HCT116 (cell line): ENCODE results near the gene SLC30A10. TPM values are rescaled to one million over a fixed set of nuclear protein-coding genes. Genes with fewer than 3 reads are reported as not detected.

Experiments used
- ATAC-seq: fragments of 200-7000 bp; cut with Tn5 transposase; 2 replicates; pipeline ENCODE4 v1.9.1; 2020; ENCODE audit warnings: mild to moderate bottlenecking, moderate library complexity
- BruUV-seq: library from RNA; stranded (reverse); fragments of 400-500 nt; replicated peaks from 2 replicates; lab custom pipeline; 2021; lab: Mats Ljungman, UMichigan
- CTCF ChIA-PET: fragments of 300-600 bp; sonication (Branson Sonifier 250); formaldehyde crosslinking; loops from one replicate; lab custom pipeline; 2021; ENCODE audit warnings: antibody characterized with exemption; lab: Charles Lee
- POLR2A ChIA-PET: fragments of 300-600, 350-600 bp; sonication (Branson Sonifier 250); formaldehyde crosslinking; loops from one replicate; lab custom pipeline; 2021; ENCODE audit warnings: antibody characterized with exemption; lab: Charles Lee
- RAD21 ChIA-PET, 2 experiments: fragments of 300-600 bp; sonication (Branson Sonifier 250); formaldehyde crosslinking; loops; one replicate each; lab custom pipeline; 2023; ENCODE audit warnings: low total read pairs in 2 of 2; ENCODE audit not compliant: uncharacterized antibody in 2 of 2, unreplicated experiment in 2 of 2, low non-redundant PET in 1 of 2; lab: Charles Lee
- DNase-seq: peaks from one replicate; pipeline ENCODE4 v3.0.0-alpha.2; 2010; ENCODE audit warnings: low read depth, low spot score
- H2AFZ ChIP-seq: fragments of 200-600 bp; shearing (Covaris generic), sonication (generic); 2 replicates; pipeline ENCODE4 v1.6.1; 2017; ENCODE audit warnings: low read depth, mixed run types, mixed read lengths, antibody characterized with exemption, low read length; ENCODE audit not compliant: poor library complexity, severe bottlenecking
- H3K27ac ChIP-seq: 2 replicates; pipeline ENCODE4 v1.5.1; 2012; ENCODE audit warnings: low read depth, low read length
- H3K27me3 ChIP-seq: fragments of 200-600 bp; sonication (generic); 2 replicates; pipeline ENCODE4 v1.6.1; 2016; ENCODE audit warnings: mixed run types, low read length, mixed read lengths; ENCODE audit not compliant: insufficient read depth
- H3K36me3 ChIP-seq, 2 experiments: fragments of 200-500 bp in 1 of 2; fragments of 200-600 bp in 1 of 2; sonication (Bioruptor generic) in 1 of 2; sonication (generic) in 1 of 2; 2 replicates each; pipeline versions ENCODE4 v1.5.1 to v1.6.1; 2014 to 2016; ENCODE audit warnings: low read length in 2 of 2, inconsistent platforms in 1 of 2, mixed read lengths in 1 of 2, mixed run types in 1 of 2; ENCODE audit not compliant: insufficient read depth in 2 of 2, control insufficient read depth in 1 of 2
- H3K4me1 ChIP-seq, 2 experiments: fragments of 200-600 bp in 1 of 2; sonication (generic) in 1 of 2; 2 replicates each; pipeline versions ENCODE4 v1.5.1 to v1.6.1; 2012 to 2017; ENCODE audit warnings: low read length in 2 of 2, inconsistent platforms in 1 of 2, mild to moderate bottlenecking in 1 of 2, mixed read lengths in 1 of 2, mixed run types in 1 of 2, moderate library complexity in 1 of 2; ENCODE audit not compliant: insufficient read depth in 2 of 2, control insufficient read depth in 1 of 2
- H3K4me2 ChIP-seq: fragments of 200-600 bp; sonication (generic); 2 replicates; pipeline ENCODE4 v1.6.1; 2017; ENCODE audit warnings: mixed run types, low read length, mixed read lengths
- H3K4me3 ChIP-seq, 2 experiments: fragments of 200-600 bp in 1 of 2; sonication (generic) in 1 of 2; replicated peaks in 1 of 2; 2 replicates each; pipeline ENCODE4 v1.5.1; 2011 to 2016; ENCODE audit warnings: low read length in 2 of 2, control low read depth in 1 of 2, low read depth in 1 of 2, mild to moderate bottlenecking in 1 of 2, mixed read lengths in 1 of 2, mixed run types in 1 of 2
- H3K79me2 ChIP-seq: fragments of 200-600 bp; sonication (generic); 2 replicates; pipeline ENCODE4 v1.6.1; 2017; ENCODE audit warnings: mild to moderate bottlenecking, mixed run types, low read length, moderate library complexity, mixed read lengths; ENCODE audit not compliant: insufficient read depth
- H3K9ac ChIP-seq: fragments of 200-600 bp; sonication (generic); 2 replicates; pipeline ENCODE4 v1.6.1; 2016; ENCODE audit warnings: low read length, mixed read lengths
- H3K9me2 ChIP-seq: fragments of 200-600 bp; sonication (generic), shearing (Covaris generic); 2 replicates; pipeline ENCODE4 v1.6.1; 2017; ENCODE audit warnings: mixed run types, mild to moderate bottlenecking, moderate library complexity; ENCODE audit not compliant: insufficient read depth
- H3K9me3 ChIP-seq, 2 experiments: fragments of 200-500 bp in 1 of 2; fragments of 200-600 bp in 1 of 2; sonication (Bioruptor generic) in 1 of 2; sonication (generic) in 1 of 2; 2 replicates each; pipeline ENCODE4 v1.6.1; 2014 to 2017; ENCODE audit warnings: low read length in 2 of 2, mixed read lengths in 2 of 2, inconsistent platforms in 1 of 2, low read depth in 1 of 2, mild to moderate bottlenecking in 1 of 2, mixed run types in 1 of 2, moderate library complexity in 1 of 2; ENCODE audit not compliant: control insufficient read depth in 1 of 2, insufficient read depth in 1 of 2
- H4K20me1 ChIP-seq: fragments of 200-600 bp; sonication (generic), shearing (Covaris generic); 2 replicates; pipeline ENCODE4 v1.6.1; 2017; ENCODE audit warnings: mixed run types, mild to moderate bottlenecking, moderate library complexity; ENCODE audit not compliant: insufficient read depth
- CBX3 ChIP-seq: IDR thresholded peaks from 2 replicates; pipeline ENCODE4 v1.6.1; 2012; ENCODE audit warnings: low read depth
- CEBPB ChIP-seq: IDR thresholded peaks from 2 replicates; pipeline ENCODE4 v1.6.1; 2012; ENCODE audit warnings: low read depth
- EGR1 ChIP-seq: IDR thresholded peaks from 2 replicates; pipeline ENCODE4 v1.6.1; 2012; ENCODE audit warnings: low read depth
- ELF1 ChIP-seq: IDR thresholded peaks from 2 replicates; pipeline ENCODE4 v1.6.1; 2012; ENCODE audit warnings: low read depth, borderline replicate concordance
- EZH2 ChIP-seq: fragments of 200-600 bp; sonication (generic); IDR thresholded peaks from 2 replicates; pipeline ENCODE4 v1.6.1; 2017; ENCODE audit warnings: antibody characterized with exemption, mixed run types
- POLR2A ChIP-seq: IDR thresholded peaks from 2 replicates; pipeline ENCODE4 v1.7.0; 2011; ENCODE audit warnings: borderline replicate concordance; ENCODE audit not compliant: insufficient read depth, insufficient read length; ENCODE audit errors: extremely low read depth
- RAD21 ChIP-seq: IDR thresholded peaks from 2 replicates; pipeline ENCODE4 v1.6.1; 2012; ENCODE audit warnings: low read depth, mild to moderate bottlenecking
- SIN3A ChIP-seq: IDR thresholded peaks from 2 replicates; pipeline ENCODE4 v1.6.1; 2012; ENCODE audit warnings: low read depth
- SP1 ChIP-seq: IDR thresholded peaks from 2 replicates; pipeline ENCODE4 v1.6.1; 2012; ENCODE audit warnings: low read depth
- SRF ChIP-seq: IDR thresholded peaks from 2 replicates; pipeline ENCODE4 v1.6.1; 2012; ENCODE audit warnings: low read depth
- TCF7L2 ChIP-seq: IDR thresholded peaks from 2 replicates; pipeline ENCODE4 v1.7.0; 2011; ENCODE audit warnings: borderline replicate concordance, inconsistent platforms; ENCODE audit not compliant: insufficient read depth, insufficient read length; ENCODE audit errors: extremely low read depth
- YY1 ChIP-seq: IDR thresholded peaks from 2 replicates; pipeline ENCODE4 v1.6.1; 2011; ENCODE audit warnings: low read length, low read depth, moderate library complexity, mild to moderate bottlenecking; ENCODE audit not compliant: insufficient replicate concordance; ENCODE audit errors: extremely low read depth
- ZNF274 ChIP-seq: fragments of 200-500 bp; sonication (Bioruptor generic); IDR thresholded peaks from 2 replicates; pipeline ENCODE4 v1.6.1; 2014; ENCODE audit warnings: mild to moderate bottlenecking, low read depth, low read length, inconsistent platforms
- intact Hi-C: fragments of 100-400 bp; cut with micrococcal nuclease; formaldehyde crosslinking; loops from 2 replicates; pipeline ENCODE4 v1.10.0; 2022
- total RNA-seq: library from RNA; stranded (reverse); gene quantifications from one replicate; pipeline ENCODE4 v1.2.1, GENCODE V29; 2021; ENCODE audit not compliant: unreplicated experiment
- TF ChIP-seq, protein P1 (sequence below): IDR thresholded peaks from 2 replicates; pipeline ENCODE4 v1.6.1; 2011; ENCODE audit warnings: mild to moderate bottlenecking, low read length, moderate library complexity; ENCODE audit not compliant: insufficient replicate concordance; ENCODE audit errors: extremely low read depth
- TF ChIP-seq, protein P2 (sequence below), 3 experiments: fragments of 200-600 bp in 1 of 3; sonication (generic) in 1 of 3; IDR thresholded peaks in 2 of 3; conservative IDR thresholded peaks in 1 of 3; 2 replicates each; pipeline ENCODE4 v1.5.1; 2012 to 2017; ENCODE audit warnings: low read depth in 2 of 3, low read length in 2 of 3, antibody characterized with exemption in 1 of 3, borderline replicate concordance in 1 of 3, control low read depth in 1 of 3, mild to moderate bottlenecking in 1 of 3, mixed read lengths in 1 of 3, mixed run types in 1 of 3, moderate library complexity in 1 of 3; ENCODE audit not compliant: insufficient read depth in 1 of 3
- TF ChIP-seq, protein P3 (sequence below): IDR thresholded peaks from 2 replicates; pipeline ENCODE4 v1.6.1; 2012
- TF ChIP-seq, protein P4 (sequence below): IDR thresholded peaks from 2 replicates; pipeline ENCODE4 v1.6.1; 2012

Gene SLC30A10
- total RNA-seq, 1 experiment from 2014 or later = 0.15 TPM

DNA sequence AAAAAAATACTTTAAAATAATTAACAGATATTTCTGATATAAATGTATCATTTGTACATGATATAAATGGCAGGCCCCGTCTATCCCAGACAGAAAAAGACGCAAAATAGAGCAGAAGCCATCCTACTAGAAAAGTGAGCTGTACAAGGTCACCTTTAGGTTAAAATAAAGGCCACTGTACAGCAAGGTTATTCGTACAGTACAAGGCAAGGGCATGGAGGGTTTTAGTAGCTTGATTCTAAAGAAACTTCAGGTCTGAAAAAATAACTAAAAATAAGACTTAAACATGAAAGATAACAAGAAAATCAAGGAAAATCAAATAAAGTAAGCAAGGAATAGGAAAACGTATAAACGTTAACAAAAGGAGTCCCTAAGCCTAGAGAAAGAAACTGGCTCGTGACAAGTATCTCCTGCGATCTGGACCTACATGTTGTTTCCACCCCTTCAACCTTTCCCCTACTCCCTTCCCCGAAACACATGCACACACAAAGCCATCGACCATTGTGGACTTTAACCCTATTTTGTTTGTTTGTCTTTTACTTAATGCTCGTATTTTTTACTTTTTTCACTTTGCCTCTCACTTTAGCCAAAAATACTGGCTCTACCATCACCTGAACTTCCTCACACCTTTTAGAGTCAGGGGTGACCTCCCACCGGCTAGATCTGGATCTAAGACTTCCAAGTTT lies 26.5 kb upstream of the SLC30A10 start:
- no peaks in the 10 kb centered on the region for H3K9me3 ChIP-seq
- H3K4me1 ChIP-seq = no peaks in the 10 kb centered on the region
- intact Hi-C loops = no loop called here
- no peak overlapping the region for H3K4me3 ChIP-seq
- no peak for ATAC-seq
- no peak overlapping the region for H2AFZ ChIP-seq
- CTCF ChIA-PET = no interaction called here
- H3K27me3 ChIP-seq = no peaks in the 10 kb centered on the region
- H3K36me3 ChIP-seq = no peaks in the 10 kb centered on the region
- H3K79me2 ChIP-seq = no peaks in the 10 kb centered on the region
- no peaks in the 10 kb centered on the region for H3K9me2 ChIP-seq
- RAD21 ChIA-PET = no interaction called here
- POLR2A ChIA-PET = no interaction called here
- BruUV-seq = no TSS peak
- TF ChIP-seq SP1 = no peak
- TF ChIP-seq CBX3 = no peak
- TF ChIP-seq CEBPB = no peak
- TF ChIP-seq, protein P1, sequence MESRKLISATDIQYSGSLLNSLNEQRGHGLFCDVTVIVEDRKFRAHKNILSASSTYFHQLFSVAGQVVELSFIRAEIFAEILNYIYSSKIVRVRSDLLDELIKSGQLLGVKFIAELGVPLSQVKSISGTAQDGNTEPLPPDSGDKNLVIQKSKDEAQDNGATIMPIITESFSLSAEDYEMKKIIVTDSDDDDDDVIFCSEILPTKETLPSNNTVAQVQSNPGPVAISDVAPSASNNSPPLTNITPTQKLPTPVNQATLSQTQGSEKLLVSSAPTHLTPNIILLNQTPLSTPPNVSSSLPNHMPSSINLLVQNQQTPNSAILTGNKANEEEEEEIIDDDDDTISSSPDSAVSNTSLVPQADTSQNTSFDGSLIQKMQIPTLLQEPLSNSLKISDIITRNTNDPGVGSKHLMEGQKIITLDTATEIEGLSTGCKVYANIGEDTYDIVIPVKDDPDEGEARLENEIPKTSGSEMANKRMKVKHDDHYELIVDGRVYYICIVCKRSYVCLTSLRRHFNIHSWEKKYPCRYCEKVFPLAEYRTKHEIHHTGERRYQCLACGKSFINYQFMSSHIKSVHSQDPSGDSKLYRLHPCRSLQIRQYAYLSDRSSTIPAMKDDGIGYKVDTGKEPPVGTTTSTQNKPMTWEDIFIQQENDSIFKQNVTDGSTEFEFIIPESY = no peak
- TF ChIP-seq RAD21 = no peak
- no peak for DNase-seq
- H4K20me1 ChIP-seq = no peaks in the 10 kb centered on the region
- H3K9ac ChIP-seq = no peak overlapping the region
- no peak overlapping the region for H3K27ac ChIP-seq
- H3K4me2 ChIP-seq = no peak overlapping the region

DNA sequence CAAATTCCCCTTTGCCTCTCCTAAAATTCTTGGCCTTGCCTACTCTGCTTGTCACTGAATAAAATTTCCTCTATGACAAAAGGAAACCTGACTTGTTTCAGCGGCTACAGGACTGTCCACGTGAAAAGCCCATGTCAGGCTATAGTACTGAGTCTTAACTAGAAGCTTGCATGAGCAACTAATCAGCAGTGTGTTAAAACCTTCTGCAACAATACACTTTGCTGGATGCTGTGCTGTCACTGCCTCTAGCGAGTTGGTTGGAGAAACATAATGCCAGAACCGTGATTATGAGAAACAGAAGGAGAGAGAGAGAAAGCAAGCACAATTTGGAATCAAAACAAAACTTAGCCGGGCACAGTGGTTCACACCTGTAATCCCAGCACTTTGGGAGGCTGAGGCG lies 25.7 kb upstream of the SLC30A10 start:
- ChIA-PET CTCF (no interaction called here), RAD21 (no interaction called here), POLR2A (no interaction called here)
- Histone ChIP-seq H3K4me1 (no peaks in the 10 kb centered on the region), H3K9me2 (no peaks in the 10 kb centered on the region), H3K27me3 (no peaks in the 10 kb centered on the region), H3K79me2 (no peaks in the 10 kb centered on the region), H3K36me3 (no peaks in the 10 kb centered on the region), H4K20me1 (no peaks in the 10 kb centered on the region), H3K9ac (no peak overlapping the region), H3K4me2 (no peak overlapping the region), H3K9me3 (no peaks in the 10 kb centered on the region), H2AFZ (no peak overlapping the region), H3K4me3 (no peak overlapping the region), H3K27ac (no peak overlapping the region)
- no peak for DNase-seq
- BruUV-seq = no TSS peak
- intact Hi-C loops = no loop called here
- ATAC-seq = no peak
- no peak for TF ChIP-seq ELF1
- TF ChIP-seq RAD21 = no peak
- TF ChIP-seq, protein P2, sequence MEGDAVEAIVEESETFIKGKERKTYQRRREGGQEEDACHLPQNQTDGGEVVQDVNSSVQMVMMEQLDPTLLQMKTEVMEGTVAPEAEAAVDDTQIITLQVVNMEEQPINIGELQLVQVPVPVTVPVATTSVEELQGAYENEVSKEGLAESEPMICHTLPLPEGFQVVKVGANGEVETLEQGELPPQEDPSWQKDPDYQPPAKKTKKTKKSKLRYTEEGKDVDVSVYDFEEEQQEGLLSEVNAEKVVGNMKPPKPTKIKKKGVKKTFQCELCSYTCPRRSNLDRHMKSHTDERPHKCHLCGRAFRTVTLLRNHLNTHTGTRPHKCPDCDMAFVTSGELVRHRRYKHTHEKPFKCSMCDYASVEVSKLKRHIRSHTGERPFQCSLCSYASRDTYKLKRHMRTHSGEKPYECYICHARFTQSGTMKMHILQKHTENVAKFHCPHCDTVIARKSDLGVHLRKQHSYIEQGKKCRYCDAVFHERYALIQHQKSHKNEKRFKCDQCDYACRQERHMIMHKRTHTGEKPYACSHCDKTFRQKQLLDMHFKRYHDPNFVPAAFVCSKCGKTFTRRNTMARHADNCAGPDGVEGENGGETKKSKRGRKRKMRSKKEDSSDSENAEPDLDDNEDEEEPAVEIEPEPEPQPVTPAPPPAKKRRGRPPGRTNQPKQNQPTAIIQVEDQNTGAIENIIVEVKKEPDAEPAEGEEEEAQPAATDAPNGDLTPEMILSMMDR (IDR thresholded peaks at IDR 0.05 in 2 of 3, conservative IDR thresholded peaks at IDR 0.05 in 1 of 3; ENCODE audit: borderline replicate concordance in 1 of 3, insufficient read depth in 1 of 3, low read depth in 2 of 3, low read length in 2 of 3) = no peak
- TF ChIP-seq SP1 = no peak
- no peak for TF ChIP-seq POLR2A
- TF ChIP-seq SRF = no peak
- TF ChIP-seq, protein P3, sequence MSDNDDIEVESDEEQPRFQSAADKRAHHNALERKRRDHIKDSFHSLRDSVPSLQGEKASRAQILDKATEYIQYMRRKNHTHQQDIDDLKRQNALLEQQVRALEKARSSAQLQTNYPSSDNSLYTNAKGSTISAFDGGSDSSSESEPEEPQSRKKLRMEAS = no peak
- TF ChIP-seq CBX3 = no peak
- TF ChIP-seq, protein P4, sequence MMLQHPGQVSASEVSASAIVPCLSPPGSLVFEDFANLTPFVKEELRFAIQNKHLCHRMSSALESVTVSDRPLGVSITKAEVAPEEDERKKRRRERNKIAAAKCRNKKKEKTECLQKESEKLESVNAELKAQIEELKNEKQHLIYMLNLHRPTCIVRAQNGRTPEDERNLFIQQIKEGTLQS = no peak
- no peak for TF ChIP-seq EGR1
- TF ChIP-seq EZH2 = no peak
- no peak for TF ChIP-seq TCF7L2
- no peak for TF ChIP-seq ZNF274
- TF ChIP-seq SIN3A = no peak
- TF ChIP-seq YY1 = no peak
